WERI-Rb-1 (cell line): ENCODE measurements around the gene TMEM61.

Source experiments
- DNase-seq: peaks from one replicate; pipeline ENCODE4 v3.0.0-alpha.2; 2020
- H3K27ac ChIP-seq: fragments of 250-450 bp; sonication (Bioruptor Pico); 2 replicates; pipeline ENCODE4 v1.5.1; 2020; ENCODE audit warnings: mild to moderate bottlenecking, moderate library complexity
- H3K27me3 ChIP-seq: fragments of 250-450 bp; sonication (Bioruptor Pico); 2 replicates; pipeline ENCODE4 v1.5.1; 2021; ENCODE audit warnings: mild to moderate bottlenecking, low read depth, moderate library complexity; ENCODE audit not compliant: insufficient read depth, severe bottlenecking
- H3K36me3 ChIP-seq: fragments of 250-450 bp; sonication (Bioruptor Pico); 2 replicates; pipeline ENCODE4 v1.5.1; 2020; ENCODE audit warnings: mild to moderate bottlenecking, moderate library complexity
- H3K4me3 ChIP-seq: 2 replicates; pipeline ENCODE4 v1.5.1; 2011; ENCODE audit warnings: low read depth, mild to moderate bottlenecking, control low read depth, low read length
- H3K9me3 ChIP-seq: fragments of 250-450 bp; sonication (Bioruptor Pico); 2 replicates; pipeline ENCODE4 v1.5.1; 2021; ENCODE audit warnings: mild to moderate bottlenecking, moderate library complexity; ENCODE audit not compliant: severe bottlenecking
- CTCF ChIP-seq: IDR thresholded peaks from 2 replicates; pipeline ENCODE4 v1.5.1; 2011; ENCODE audit warnings: low read depth, mild to moderate bottlenecking, control low read depth, inconsistent platforms, low read length

The TMEM61 gene

GRCh38 chr1:54997711-54997986 lies 17.2 kb downstream of the TMEM61 start:
- Histone ChIP-seq H3K27me3 (peaks cover 3% of the 10 kb centered on the region), H3K4me3 (no peak overlapping the region), H3K9me3 (no peaks in the 10 kb centered on the region), H3K27ac (no peak overlapping the region), H3K36me3 (no peaks in the 10 kb centered on the region)
- DNase-seq: no peak
- TF ChIP-seq CTCF: no peak

GRCh38 chr1:54998100-54998499 lies 17.7 kb downstream of the TMEM61 start:
- Histone ChIP-seq H3K27ac (no peak overlapping the region), H3K9me3 (no peaks in the 10 kb centered on the region), H3K27me3 (peaks cover 3% of the 10 kb centered on the region), H3K36me3 (no peaks in the 10 kb centered on the region), H3K4me3 (no peak overlapping the region)
- DNase-seq: no peak
- no peak for TF ChIP-seq CTCF

- Histone ChIP-seq H3K27ac (no peak within 1 kb of the TSS), H3K4me3 (no peak within 1 kb of the TSS), H3K9me3 (no peaks in the 10 kb centered on the region), H3K27me3 (peaks cover 3% of the 10 kb centered on the region), H3K36me3 (no peaks in the 10 kb centered on the region)
- TF ChIP-seq CTCF: no peak
- no peak for DNase-seq
Measured at GRCh38 chr1:54998677-54999076, 18.2 kb downstream of the TMEM61 start, which contains the start of gene BSND. Gene BSND (plus strand): TSS chr1:54998933. CDS start chr1:54999187, 254 bp downstream.

- Histone ChIP-seq H3K27me3 (peaks cover 3% of the 10 kb centered on the region), H3K9me3 (no peaks in the 10 kb centered on the region), H3K27ac (no peak overlapping the region), H3K4me3 (no peak overlapping the region), H3K36me3 (no peaks in the 10 kb centered on the region)
- DNase-seq: no peak
- no peak for TF ChIP-seq CTCF
Measured at GRCh38 chr1:55000110-55001085, 20.0 kb downstream of the TMEM61 start.

GRCh38 chr1:55001311-55001710 lies 20.9 kb downstream of the TMEM61 start:
- H3K4me3 ChIP-seq: no peak overlapping the region
- H3K9me3 ChIP-seq: no peaks in the 10 kb centered on the region
- no peak overlapping the region for H3K27ac ChIP-seq
- no peak for DNase-seq
- H3K36me3 ChIP-seq: no peaks in the 10 kb centered on the region
- H3K27me3 ChIP-seq: peaks cover 3% of the 10 kb centered on the region
- no peak for TF ChIP-seq CTCF
